SK-N-SH (cell line): Measurements from ENCODE around the gene TPRA1. TPM values are rescaled to one million over a fixed set of nuclear protein-coding genes. Genes with fewer than 3 reads are reported as not detected.

ENCODE experiments used
- CTCF ChIA-PET: fragments of 300-600, 350-600 bp; formaldehyde crosslinking; extraction: SDS; loops from one replicate; lab custom pipeline; 2021; lab: Yijun Ruan, JAX
- POLR2A ChIA-PET: fragments of 350-600 bp; sonication (Branson Sonifier 250); formaldehyde crosslinking; extraction: SDS; loops from one replicate; lab custom pipeline; 2020; ENCODE audit warnings: antibody characterized with exemption, inconsistent platforms; lab: Yijun Ruan, JAX
- DNase-seq: peaks from one replicate; pipeline ENCODE4 v3.0.0; 2012
- H2AFZ ChIP-seq: fragments of 200-600 bp; sonication (generic); 2 replicates; pipeline ENCODE4 v1.8.1; 2016; ENCODE audit warnings: antibody characterized with exemption, mild to moderate bottlenecking, low read depth
- H3F3A ChIP-seq: fragments of 200-600 bp; sonication (generic); replicated peaks from 2 replicates; pipeline ENCODE3; 2016; ENCODE audit warnings: antibody characterized with exemption, mild to moderate bottlenecking; ENCODE audit not compliant: insufficient read depth
- H3K27ac ChIP-seq, 2 experiments: fragments of 200-500 bp in 1 of 2; fragments of 200-600 bp in 1 of 2; sonication (Bioruptor generic) in 1 of 2; sonication (generic), shearing (Covaris generic) in 1 of 2; 2 replicates each; pipeline versions ENCODE4 v1.5.1 to v1.6.1; 2014 to 2016; ENCODE audit warnings: low read depth in 2 of 2, inconsistent platforms in 1 of 2, low read length in 1 of 2, mild to moderate bottlenecking in 1 of 2, mixed read lengths in 1 of 2
- H3K27me3 ChIP-seq: fragments of 200-600 bp; sonication (generic), shearing (Covaris generic); 2 replicates; pipeline ENCODE4 v1.6.1; 2016; ENCODE audit warnings: mixed run types; ENCODE audit not compliant: insufficient read depth
- H3K36me3 ChIP-seq, 2 experiments: fragments of 200-500 bp in 1 of 2; fragments of 200-600 bp in 1 of 2; sonication (Bioruptor generic) in 1 of 2; sonication (generic) in 1 of 2; replicated peaks in 1 of 2; 2 replicates each; pipeline versions ENCODE3 to v1.5.1; 2014 to 2016; ENCODE audit warnings: low read length in 1 of 2, mild to moderate bottlenecking in 1 of 2; ENCODE audit not compliant: insufficient read depth in 2 of 2, control insufficient read depth in 1 of 2
- H3K4me1 ChIP-seq, 2 experiments: fragments of 200-500 bp in 1 of 2; fragments of 200-600 bp in 1 of 2; sonication (Bioruptor generic) in 1 of 2; sonication (generic), shearing (Covaris generic) in 1 of 2; 2 replicates each; pipeline versions ENCODE4 v1.5.1 to v1.6.1; 2014 to 2016; ENCODE audit warnings: low read depth in 1 of 2, low read length in 1 of 2, mixed run types in 1 of 2; ENCODE audit not compliant: insufficient read depth in 2 of 2, control insufficient read depth in 1 of 2
- H3K4me2 ChIP-seq: fragments of 200-600 bp; sonication (generic), shearing (Covaris generic); 2 replicates; pipeline ENCODE4 v1.6.1; 2017; ENCODE audit warnings: mixed run types
- H3K4me3 ChIP-seq, 2 experiments: fragments of 200-500 bp in 1 of 2; fragments of 200-600 bp in 1 of 2; sonication (Bioruptor generic) in 1 of 2; sonication (generic), shearing (Covaris generic) in 1 of 2; 2 replicates each; pipeline versions ENCODE4 v1.5.1 to v1.8.1; 2014 to 2016; ENCODE audit warnings: low read depth in 2 of 2, inconsistent platforms in 1 of 2, low read length in 1 of 2, mild to moderate bottlenecking in 1 of 2, mixed read lengths in 1 of 2, moderate library complexity in 1 of 2
- H3K79me2 ChIP-seq: fragments of 200-600 bp; sonication (generic); 2 replicates; pipeline ENCODE4 v1.8.1; 2017; ENCODE audit warnings: mild to moderate bottlenecking; ENCODE audit not compliant: insufficient read depth
- H3K9ac ChIP-seq: fragments of 200-600 bp; sonication (generic); 2 replicates; pipeline ENCODE4 v1.6.1; 2017; ENCODE audit warnings: mixed run types
- H3K9me2 ChIP-seq: fragments of 200-600 bp; sonication (generic); 2 replicates; pipeline ENCODE4 v1.6.1; 2017; ENCODE audit warnings: mixed run types
- H3K9me3 ChIP-seq: fragments of 200-600 bp; sonication (generic); 2 replicates; pipeline ENCODE4 v1.6.1; 2017; ENCODE audit warnings: mixed run types, mild to moderate bottlenecking, moderate library complexity
- H4K20me1 ChIP-seq: fragments of 200-600 bp; sonication (generic); 2 replicates; pipeline ENCODE4 v1.6.1; 2017; ENCODE audit warnings: mild to moderate bottlenecking, mixed run types; ENCODE audit not compliant: insufficient read depth
- CHD2 ChIP-seq: fragments of 150-350 bp; IDR thresholded peaks from 2 replicates; pipeline ENCODE4 v1.6.1; 2018; ENCODE audit warnings: low read length; ENCODE audit not compliant: partially characterized antibody
- EZH2phosphoT487 ChIP-seq: fragments of 200-600 bp; sonication (generic); IDR thresholded peaks from 2 replicates; pipeline ENCODE4 v1.6.1; 2017; ENCODE audit warnings: low read depth, mixed run types, mild to moderate bottlenecking, antibody characterized with exemption, moderate library complexity, borderline replicate concordance
- FOSL2 ChIP-seq: IDR thresholded peaks from 2 replicates; pipeline ENCODE4 v1.4.0; 2012; ENCODE audit warnings: low read depth, mild to moderate bottlenecking, moderate library complexity, borderline replicate concordance
- FOXJ3 ChIP-seq: sonication (generic); formaldehyde crosslinking; IDR thresholded peaks from 2 replicates; pipeline ENCODE4 v1.5.1; 2020; ENCODE audit warnings: mild to moderate bottlenecking, missing genetic modification reagents
- FOXM1 ChIP-seq: IDR thresholded peaks from 2 replicates; pipeline ENCODE4 v1.4.0; 2012; ENCODE audit warnings: low read depth, mild to moderate bottlenecking
- GABPA ChIP-seq: IDR thresholded peaks from 2 replicates; pipeline ENCODE4 v1.4.0; 2012; ENCODE audit warnings: low read depth, mild to moderate bottlenecking
- GATA2 ChIP-seq: sonication (generic); formaldehyde crosslinking; IDR thresholded peaks from 2 replicates; pipeline ENCODE4 v1.5.0; 2020; ENCODE audit warnings: mild to moderate bottlenecking, missing genetic modification reagents
- IRF3 ChIP-seq: fragments of 150-350 bp; IDR thresholded peaks from 2 replicates; pipeline ENCODE4 v1.6.1; 2016; ENCODE audit warnings: mild to moderate bottlenecking, low read depth, low read length
- MAX ChIP-seq: IDR thresholded peaks from 2 replicates; pipeline ENCODE4 v1.4.0; 2012; ENCODE audit warnings: low read depth
- RAD21 ChIP-seq: IDR thresholded peaks from 2 replicates; pipeline ENCODE4 v1.6.1; 2012; ENCODE audit warnings: mild to moderate bottlenecking, low read length
- RXRA ChIP-seq: IDR thresholded peaks from 2 replicates; pipeline ENCODE4 v1.4.0; 2012; ENCODE audit warnings: low read depth, mild to moderate bottlenecking, borderline replicate concordance
- SIN3A ChIP-seq: IDR thresholded peaks from 2 replicates; pipeline ENCODE4 v1.6.1; 2012; ENCODE audit warnings: low read depth, mild to moderate bottlenecking, low read length, moderate library complexity, borderline replicate concordance
- TCF12 ChIP-seq: IDR thresholded peaks from 2 replicates; pipeline ENCODE4 v1.4.0; 2012
- USF1 ChIP-seq: IDR thresholded peaks from 2 replicates; pipeline ENCODE4 v1.4.0; 2012; ENCODE audit warnings: low read depth, borderline replicate concordance
- ZBTB33 ChIP-seq: IDR thresholded peaks from 2 replicates; pipeline ENCODE4 v1.4.0; 2012; ENCODE audit warnings: low read depth, borderline replicate concordance
- WGBS: methylation state at CpG from one replicate; pipeline ENCODE4 v1.1.6; 2017; ENCODE audit warnings: low lambda C conversion rate; 5-methylcytosine and 5-hydroxymethylcytosine counted together
- polyA plus RNA-seq, 3 experiments: library from polyadenylated mRNA; depleted of rRNA; stranded (reverse); fragments of >200 nt; gene quantifications; 2 replicates each; pipeline ENCODE4 v1.2.3, GENCODE V29; 2012

The TPRA1 gene
- polyA plus RNA-seq, 1 of the 3 experiments (the other 2 are of a cell fraction): 26.3 TPM

- H3K4me1 ChIP-seq: peaks cover 0 to 40% of the 10 kb centered on the region in 2 experiments; a peak in 2 of 4 replicates
- H3K79me2 ChIP-seq: no peaks in the 10 kb centered on the region
- no peak overlapping the region for H3K4me2 ChIP-seq
- ChIA-PET POLR2A (interaction anchor here (0.8 kb wide), 1 partner anchor 863 kb away, joined by 3 read pairs; no protein-coding TSS in a partner anchor), CTCF (interaction anchor here (0.6 to 7.5 kb wide), 22 partner anchors 10 to 1024 kb away, joined by 3 to 72 read pairs (median 6); partner anchors contain the start of gene CHST13)
- no peak overlapping the region for H2AFZ ChIP-seq
- no peak for DNase-seq
- no peaks in the 10 kb centered on the region for H3K36me3 ChIP-seq
- H3K9ac ChIP-seq: no peak overlapping the region
- no peak overlapping the region for H3K27ac ChIP-seq
- no peaks in the 10 kb centered on the region for H3K27me3 ChIP-seq
- H3K9me3 ChIP-seq: no peaks in the 10 kb centered on the region
- no peaks in the 10 kb centered on the region for H3F3A ChIP-seq
- no peaks in the 10 kb centered on the region for H4K20me1 ChIP-seq
- 82% methylated on average over 6 of the region's 6 CpGs for WGBS
- TF ChIP-seq RAD21 (no peak), ZBTB33 (no peak), FOXM1 (no peak)
- no peak overlapping the region for H3K4me3 ChIP-seq
- no peaks in the 10 kb centered on the region for H3K9me2 ChIP-seq
Observed at GRCh38 chr3:127546554-127546953, 44.0 kb downstream of the TPRA1 start.

GRCh38 chr3:127545711-127546457 is 44.6 kb downstream of the TPRA1 start:
- H3K27ac ChIP-seq: no peak overlapping the region
- H3K36me3 ChIP-seq: no peaks in the 10 kb centered on the region
- no peaks in the 10 kb centered on the region for H3K79me2 ChIP-seq
- no peak overlapping the region for H3K4me2 ChIP-seq
- no peaks in the 10 kb centered on the region for H3F3A ChIP-seq
- H3K4me3 ChIP-seq: no peak overlapping the region
- H4K20me1 ChIP-seq: no peaks in the 10 kb centered on the region
- ChIA-PET POLR2A (no interaction called here), CTCF (interaction anchor here (0.7 to 7.5 kb wide), 17 partner anchors 11 to 1023 kb away, joined by 3 to 72 read pairs (median 9); no protein-coding TSS in a partner anchor)
- no peaks in the 10 kb centered on the region for H3K9me2 ChIP-seq
- no peak for DNase-seq
- H3K4me1 ChIP-seq: peaks cover 0 to 34% of the 10 kb centered on the region in 2 experiments; a peak in 1 of 4 replicates
- H2AFZ ChIP-seq: no peak overlapping the region
- H3K27me3 ChIP-seq: no peaks in the 10 kb centered on the region
- H3K9me3 ChIP-seq: no peaks in the 10 kb centered on the region
- no peak overlapping the region for H3K9ac ChIP-seq
- TF ChIP-seq GATA2 (CRISPR knock-in tag) (no peak), IRF3 (no peak), MAX (no peak), ZBTB33 (no peak), CHD2 (no peak), USF1 (no peak), GABPA (no peak), SIN3A (no peak), FOSL2 (no peak), EZH2phosphoT487 (no peak), TCF12 (no peak), FOXJ3 (CRISPR knock-in tag) (no peak), RXRA (no peak)
- WGBS: 84% methylated on average over 12 of the region's 14 CpGs
